GM12874 (cell line): ENCODE data around the gene SSBP1.

ENCODE experiments used
- TF ChIP-seq, protein P1 (sequence below): IDR thresholded peaks from 2 replicates; pipeline ENCODE4 v1.5.1; 2011; ENCODE audit warnings: low read depth, mild to moderate bottlenecking, control low read depth, low read length, moderate library complexity; ENCODE audit not compliant: insufficient read depth

The SSBP1 gene

DNA sequence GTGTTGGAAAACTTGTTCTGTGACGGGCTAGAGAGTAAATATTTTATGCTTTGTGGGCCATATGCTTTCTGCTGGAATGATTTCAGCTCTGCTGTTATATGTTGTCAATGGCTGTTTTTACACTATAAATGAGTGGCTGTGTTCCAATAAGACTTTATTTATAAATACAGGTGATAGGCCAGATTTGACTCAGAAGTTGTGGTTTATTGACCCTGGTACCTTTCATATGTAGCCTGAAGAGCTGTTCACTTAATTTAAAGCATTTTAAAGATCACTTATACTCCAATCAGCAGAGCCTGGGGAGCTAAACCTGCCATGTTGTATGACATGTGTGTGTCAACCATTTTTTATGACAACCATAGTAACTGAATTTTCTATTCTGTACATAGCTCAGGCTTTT is 9.1 kb upstream of the SSBP1 start:
- TF ChIP-seq, protein P1, sequence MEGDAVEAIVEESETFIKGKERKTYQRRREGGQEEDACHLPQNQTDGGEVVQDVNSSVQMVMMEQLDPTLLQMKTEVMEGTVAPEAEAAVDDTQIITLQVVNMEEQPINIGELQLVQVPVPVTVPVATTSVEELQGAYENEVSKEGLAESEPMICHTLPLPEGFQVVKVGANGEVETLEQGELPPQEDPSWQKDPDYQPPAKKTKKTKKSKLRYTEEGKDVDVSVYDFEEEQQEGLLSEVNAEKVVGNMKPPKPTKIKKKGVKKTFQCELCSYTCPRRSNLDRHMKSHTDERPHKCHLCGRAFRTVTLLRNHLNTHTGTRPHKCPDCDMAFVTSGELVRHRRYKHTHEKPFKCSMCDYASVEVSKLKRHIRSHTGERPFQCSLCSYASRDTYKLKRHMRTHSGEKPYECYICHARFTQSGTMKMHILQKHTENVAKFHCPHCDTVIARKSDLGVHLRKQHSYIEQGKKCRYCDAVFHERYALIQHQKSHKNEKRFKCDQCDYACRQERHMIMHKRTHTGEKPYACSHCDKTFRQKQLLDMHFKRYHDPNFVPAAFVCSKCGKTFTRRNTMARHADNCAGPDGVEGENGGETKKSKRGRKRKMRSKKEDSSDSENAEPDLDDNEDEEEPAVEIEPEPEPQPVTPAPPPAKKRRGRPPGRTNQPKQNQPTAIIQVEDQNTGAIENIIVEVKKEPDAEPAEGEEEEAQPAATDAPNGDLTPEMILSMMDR: no peak

DNA sequence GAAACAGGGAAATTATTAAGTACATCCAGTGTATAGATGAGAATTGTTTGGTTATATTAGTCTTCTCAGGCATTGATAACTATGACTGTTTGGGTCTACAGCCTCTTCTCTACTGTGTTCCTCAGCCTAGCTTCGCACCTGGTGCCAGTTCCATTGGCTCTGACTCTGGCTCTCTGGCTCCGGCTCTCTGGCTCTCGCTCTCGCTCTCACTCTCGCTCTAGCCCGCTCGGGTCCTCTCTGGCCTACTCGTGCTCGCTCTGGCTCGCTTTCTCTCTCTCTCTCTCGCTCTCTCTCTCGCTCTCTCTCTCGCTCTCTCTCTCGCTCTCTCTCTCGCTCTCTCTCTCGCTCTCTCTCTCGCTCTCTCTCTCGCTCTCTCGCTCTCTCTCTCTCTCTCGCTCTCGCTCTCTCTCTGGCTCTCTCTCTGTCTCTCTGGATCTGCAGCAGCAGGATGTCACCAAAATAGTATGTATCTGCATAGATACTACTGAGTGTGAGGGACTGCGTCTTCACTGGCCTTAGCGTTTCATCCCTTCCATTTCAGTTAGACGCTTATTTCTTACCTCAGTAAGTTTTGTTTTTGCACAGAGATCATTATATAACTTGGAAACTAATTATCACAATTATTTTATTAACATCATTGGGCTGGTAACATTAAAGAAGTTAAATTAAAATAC is 6.5 kb upstream of the SSBP1 start:
- TF ChIP-seq, protein P1: no peak

DNA sequence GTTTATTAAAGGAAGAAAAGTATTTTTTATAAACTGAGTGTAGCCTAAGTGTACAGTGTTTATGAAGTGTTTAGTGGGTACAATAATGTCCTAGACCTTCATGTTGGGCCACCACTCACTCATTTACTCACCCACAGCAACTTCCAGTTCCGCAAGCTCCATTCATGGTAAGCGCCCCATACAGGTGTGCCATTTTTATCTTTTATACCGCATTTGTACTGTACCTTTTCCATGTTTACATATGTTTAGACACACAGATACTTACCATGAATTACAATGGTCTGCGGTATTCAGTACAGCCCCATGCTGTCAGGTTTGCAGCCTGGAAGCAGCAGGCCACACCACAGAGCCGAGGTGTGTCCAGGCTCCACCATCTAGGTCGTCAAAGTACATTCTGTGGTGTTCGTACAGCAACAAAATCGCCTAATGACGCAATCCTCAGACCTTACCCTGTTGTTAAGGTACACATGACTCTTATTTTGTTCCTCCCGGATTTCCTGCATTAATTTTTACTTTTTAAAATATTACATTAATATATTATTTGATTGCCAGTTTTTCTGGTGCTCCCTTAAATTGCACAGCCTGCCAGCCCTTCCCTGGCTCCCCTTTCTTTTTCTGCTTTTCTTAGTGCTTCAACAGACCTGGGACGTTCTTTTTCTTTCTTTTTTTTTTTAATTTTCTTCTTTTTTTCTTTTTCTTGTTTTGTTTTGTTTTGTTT is 881 bp upstream of the SSBP1 start:
- TF ChIP-seq, protein P1: no peak

GRCh38 chr7:141738592-141739013 is 445 bp downstream of the SSBP1 start:
- TF ChIP-seq, protein P1: peak; percentile 25; the same call in 1 of the 2 replicates

GRCh38 chr7:141739250-141739649 is 1.1 kb downstream of the SSBP1 start:
- TF ChIP-seq, protein P1: no peak

- TF ChIP-seq, protein P1: no peak
Measured at GRCh38 chr7:141742229-141742628, 4.1 kb downstream of the SSBP1 start.

DNA sequence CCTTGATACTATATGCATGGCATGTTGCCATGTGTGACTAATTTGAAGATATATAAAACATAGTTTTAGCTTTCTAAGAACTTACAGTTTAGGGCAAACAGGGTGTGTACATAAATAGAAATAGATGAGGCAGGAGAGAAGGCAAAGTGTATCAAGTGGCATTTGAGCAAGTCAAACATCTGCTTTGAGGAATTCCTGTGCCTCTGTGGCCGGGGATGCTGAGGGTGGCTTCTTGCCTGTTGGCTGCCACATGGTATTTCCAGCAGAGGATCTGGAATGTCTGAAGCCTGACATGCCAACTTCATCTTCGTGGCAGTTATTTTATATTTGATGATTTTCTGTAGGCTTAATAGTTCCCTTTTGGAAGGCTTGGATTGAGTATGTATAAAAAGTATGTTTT is 6.0 kb downstream of the SSBP1 start:
- TF ChIP-seq, protein P1: no peak
